Transverse colon (tissue), 4 donors: ENCODE results near the gene DAB2. TPM values are rescaled to one million over a fixed set of nuclear protein-coding genes. Genes with fewer than 3 reads are reported as not detected.

Experiments used
- DNase-seq: peaks from one replicate; pipeline ENCODE4 v3.0.0-alpha.2; 2019
- H3K27ac ChIP-seq, 4 donors: fragments of 200-600 bp; sonication (generic); 2 replicates each; pipeline ENCODE4 v1.5.1; 2016 to 2018; ENCODE audit warnings: inconsistent platforms in 4 of 4
- H3K27me3 ChIP-seq: fragments of 200-600 bp; sonication (generic); 2 replicates; pipeline ENCODE4 v1.5.1; 2017; ENCODE audit warnings: inconsistent platforms
- H3K36me3 ChIP-seq, 4 donors: fragments of 200-600 bp; sonication (generic); 2 replicates each; pipeline ENCODE4 v1.5.1; 2017 to 2019; ENCODE audit warnings: inconsistent platforms in 4 of 4
- H3K4me1 ChIP-seq, 4 donors: fragments of 200-600 bp; sonication (generic); 2 replicates each; pipeline ENCODE4 v1.5.1; 2017 to 2020; ENCODE audit warnings: inconsistent platforms in 4 of 4
- H3K4me3 ChIP-seq, 4 donors: fragments of 200-600 bp; sonication (generic); 1 replicate in 1 of 4; 2 replicates in 3 of 4; pipeline versions ENCODE4 v1.5.1 to v1.6.1; 2017 to 2019; ENCODE audit warnings: inconsistent platforms in 4 of 4
- H3K9me3 ChIP-seq, 2 donors: fragments of 200-600 bp; sonication (generic); 2 replicates each; pipeline ENCODE4 v1.5.1; 2017 to 2019; ENCODE audit warnings: inconsistent platforms in 2 of 2
- EP300 ChIP-seq: sonication (generic); formaldehyde crosslinking; IDR thresholded peaks from one replicate; pipeline ENCODE4 v1.6.1; 2017; ENCODE audit warnings: antibody characterized with exemption, low read depth
- POLR2A ChIP-seq: fragments of 450-650 bp; IDR thresholded peaks from one replicate; pipeline ENCODE4 v1.6.1; 2016; ENCODE audit warnings: antibody characterized with exemption, mild to moderate bottlenecking, moderate library complexity
- POLR2AphosphoS5 ChIP-seq, 3 donors: sonication (generic); formaldehyde crosslinking; IDR thresholded peaks; one replicate each; pipeline ENCODE4 v1.6.1; 2016; ENCODE audit warnings: antibody characterized with exemption in 3 of 3
- WGBS, 2 donors: methylation state at CpG; one replicate each; pipeline ENCODE4 v1.1.5; 2018; ENCODE audit warnings: low coverage in 1 of 2; 5-methylcytosine and 5-hydroxymethylcytosine counted together
- in situ Hi-C, 4 donors: fragments of 200-750 bp; cut with MboI; loops; one replicate each; pipeline versions ENCODE4 v1.15.0 to v1.15.1; 2017; ENCODE audit warnings: low sequenced_read_pairs in 3 of 4, low pct_ligation_motif_present in 1 of 4, low pct_unique_long_range_greater_than_20kb in 1 of 4
- intact Hi-C: fragments of 100-400 bp; cut with DNase I; formaldehyde crosslinking; loops from one replicate; pipeline ENCODE4 v1.15.1; 2023; ENCODE audit warnings: low total_unique reads
- total RNA-seq, 4 donors: library from RNA; depleted of rRNA; stranded (reverse); fragments of >200 nt; gene quantifications; one replicate each; pipeline ENCODE4 v1.1.0, GENCODE V29; 2016
- TF ChIP-seq, protein P1 (sequence below), 5 experiments: fragments of 200-600 bp in 3 of 5; fragments of 450-650 bp in 2 of 5; sonication (generic) in 3 of 5; IDR thresholded peaks; 1 replicate in 2 of 5; 2 replicates in 3 of 5; pipeline ENCODE4 v1.5.1; 2016 to 2017; ENCODE audit warnings: antibody characterized with exemption in 5 of 5, inconsistent platforms in 3 of 5, mild to moderate bottlenecking in 2 of 5, moderate library complexity in 1 of 5

Gene DAB2
- total RNA-seq, 4 donors from 2014 or later, result 34.4 to 143 (median 53.1) TPM

DNA sequence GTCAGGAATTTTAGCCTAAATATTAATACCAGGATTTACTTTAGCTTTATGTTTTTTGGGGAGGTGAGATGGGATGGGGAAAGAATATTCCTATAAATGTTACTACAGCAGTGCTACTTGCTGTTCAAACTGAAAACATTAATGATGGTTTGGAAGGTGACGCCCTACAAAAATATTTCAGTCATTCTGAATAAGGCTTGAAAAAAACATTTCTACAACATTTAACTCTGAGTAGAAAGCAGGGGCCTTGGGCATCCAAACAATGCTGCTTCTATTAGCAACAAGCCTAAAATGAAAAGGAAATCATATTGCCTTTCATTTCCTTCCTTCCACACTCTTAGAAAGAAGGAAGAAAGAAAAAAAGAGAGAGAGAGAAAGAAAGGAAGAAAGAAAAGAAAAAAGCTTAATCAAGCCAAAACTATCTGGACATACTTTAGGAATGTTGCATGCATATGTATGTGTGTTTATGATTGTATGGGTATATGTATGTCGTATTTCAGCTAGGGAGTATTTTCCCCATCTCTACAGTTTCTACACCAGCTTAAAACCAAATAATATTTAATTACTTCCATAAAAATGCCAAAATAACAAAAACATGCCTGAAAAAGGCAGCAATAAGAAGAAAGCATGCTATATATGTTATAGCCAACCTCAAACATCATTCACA lies 16.3 kb upstream of the DAB2 start:
- H3K4me3 ChIP-seq, result no peak overlapping the region
- H3K27me3 ChIP-seq, result no peaks in the 10 kb centered on the region
- in situ Hi-C loops (no loop called here), intact Hi-C loops (no loop called here)
- H3K9me3 ChIP-seq, result no peaks in the 10 kb centered on the region
- peak overlapping the region in 1 of 4 donors; percentile 1 for H3K27ac ChIP-seq
- DNase-seq, result no peak
- peaks cover 0 to 10% (median 6%) of the 10 kb centered on the region in 4 donors for H3K4me1 ChIP-seq
- WGBS, 2 donors, result 82 to 86% methylated on average over 2 of the region's 2 CpGs
- no peaks in the 10 kb centered on the region for H3K36me3 ChIP-seq
- TF ChIP-seq POLR2AphosphoS5 (IDR thresholded peaks at IDR 0.05) (no peak), POLR2A (no peak), EP300 (no peak)
- TF ChIP-seq, protein P1, sequence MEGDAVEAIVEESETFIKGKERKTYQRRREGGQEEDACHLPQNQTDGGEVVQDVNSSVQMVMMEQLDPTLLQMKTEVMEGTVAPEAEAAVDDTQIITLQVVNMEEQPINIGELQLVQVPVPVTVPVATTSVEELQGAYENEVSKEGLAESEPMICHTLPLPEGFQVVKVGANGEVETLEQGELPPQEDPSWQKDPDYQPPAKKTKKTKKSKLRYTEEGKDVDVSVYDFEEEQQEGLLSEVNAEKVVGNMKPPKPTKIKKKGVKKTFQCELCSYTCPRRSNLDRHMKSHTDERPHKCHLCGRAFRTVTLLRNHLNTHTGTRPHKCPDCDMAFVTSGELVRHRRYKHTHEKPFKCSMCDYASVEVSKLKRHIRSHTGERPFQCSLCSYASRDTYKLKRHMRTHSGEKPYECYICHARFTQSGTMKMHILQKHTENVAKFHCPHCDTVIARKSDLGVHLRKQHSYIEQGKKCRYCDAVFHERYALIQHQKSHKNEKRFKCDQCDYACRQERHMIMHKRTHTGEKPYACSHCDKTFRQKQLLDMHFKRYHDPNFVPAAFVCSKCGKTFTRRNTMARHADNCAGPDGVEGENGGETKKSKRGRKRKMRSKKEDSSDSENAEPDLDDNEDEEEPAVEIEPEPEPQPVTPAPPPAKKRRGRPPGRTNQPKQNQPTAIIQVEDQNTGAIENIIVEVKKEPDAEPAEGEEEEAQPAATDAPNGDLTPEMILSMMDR (IDR thresholded peaks at IDR 0.05), result no peak

DNA sequence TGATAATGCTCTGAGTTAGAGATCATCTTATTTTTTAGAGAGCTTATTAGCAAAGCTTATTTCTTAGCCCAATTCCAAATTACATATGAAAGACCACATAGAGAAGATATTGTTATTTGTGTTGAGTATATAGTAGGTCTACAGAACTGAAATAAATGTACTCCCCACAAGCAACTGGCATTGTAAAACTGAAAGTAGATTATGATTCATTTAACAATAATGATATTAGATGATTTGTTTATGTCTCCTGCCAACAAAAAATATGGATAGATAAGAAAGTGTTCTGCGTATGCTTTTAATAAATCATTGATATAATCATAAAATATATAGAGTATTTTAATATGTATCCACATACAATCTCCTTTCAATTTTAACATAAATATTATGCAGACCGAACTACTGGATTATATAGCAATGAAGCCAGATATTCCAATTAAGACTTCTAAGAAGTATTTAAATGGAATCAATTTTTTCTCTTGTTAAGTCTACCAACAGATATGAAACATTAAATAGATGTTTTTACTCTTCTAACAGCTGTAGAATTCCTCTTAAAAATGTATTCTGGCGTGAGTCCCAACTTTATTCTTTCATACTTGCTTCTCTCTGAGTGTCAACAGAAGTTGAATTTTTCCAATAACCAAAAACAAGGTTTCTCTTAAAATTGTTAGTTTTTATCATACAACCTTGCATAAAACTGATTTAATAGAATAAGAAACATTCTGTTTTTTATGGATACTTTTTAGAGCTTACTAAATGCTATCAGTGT lies 15.6 kb upstream of the DAB2 start:
- in situ Hi-C loops, result no loop called here

DNA sequence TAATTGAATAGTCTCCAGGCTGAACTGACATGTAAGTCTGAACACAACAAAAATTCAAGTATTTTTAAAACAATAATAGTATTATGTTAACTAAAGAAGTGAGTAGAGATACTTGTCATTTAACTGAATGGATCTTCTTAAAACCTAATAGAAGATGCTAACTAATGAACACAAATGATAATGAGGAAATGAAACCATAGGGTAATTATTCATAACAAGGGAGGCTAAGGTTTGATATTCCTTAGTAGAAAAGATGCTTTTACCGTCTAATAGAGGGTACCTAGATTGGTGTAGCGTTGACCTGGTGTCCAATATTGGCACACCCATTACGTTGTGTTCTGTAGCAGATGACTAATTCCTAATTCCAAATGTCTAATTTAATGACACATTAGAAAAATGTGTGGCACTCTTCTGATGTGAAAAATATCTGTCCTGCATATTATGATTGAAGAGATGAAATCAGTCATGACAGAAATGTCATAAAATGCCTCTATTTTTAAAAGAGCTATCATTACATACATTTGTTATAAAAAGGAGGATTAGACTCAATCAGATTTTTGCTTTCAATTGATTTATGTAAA lies 14.9 kb upstream of the DAB2 start:
- Histone ChIP-seq H3K4me3 (no peak overlapping the region), H3K27me3 (no peaks in the 10 kb centered on the region), H3K36me3 (no peaks in the 10 kb centered on the region), H3K4me1 (peaks cover 0 to 10% (median 6%) of the 10 kb centered on the region in 4 donors), H3K9me3 (no peaks in the 10 kb centered on the region), H3K27ac (no peak overlapping the region)
- in situ Hi-C loops, result no loop called here
- TF ChIP-seq POLR2A (no peak), POLR2AphosphoS5 (IDR thresholded peaks at IDR 0.05) (no peak), EP300 (no peak)
- TF ChIP-seq, protein P1 (IDR thresholded peaks at IDR 0.05), result no peak
- DNase-seq, result no peak
- intact Hi-C loops, result no loop called here
- 89 to 97% methylated on average over 3 of the region's 3 CpGs for WGBS, 2 donors

More for the DNA sequence above, 15.6 kb upstream of the DAB2 start:
- Histone ChIP-seq H3K36me3 (no peaks in the 10 kb centered on the region), H3K27me3 (no peaks in the 10 kb centered on the region), H3K27ac (no peak overlapping the region), H3K4me1 (peaks cover 0 to 10% (median 6%) of the 10 kb centered on the region in 4 donors), H3K4me3 (no peak overlapping the region), H3K9me3 (no peaks in the 10 kb centered on the region)
- TF ChIP-seq POLR2A (no peak), POLR2AphosphoS5 (IDR thresholded peaks at IDR 0.05) (no peak), EP300 (no peak)
- TF ChIP-seq, protein P1 (IDR thresholded peaks at IDR 0.05), result no peak
- 82 to 87% methylated on average over 3 of the region's 3 CpGs for WGBS, 2 donors
- DNase-seq, result no peak
- intact Hi-C loops, result no loop called here

GRCh38 chr5:39437467-39437866 lies 12.7 kb upstream of the DAB2 start:
- 0 to 8% methylated on average over 1 of the region's 1 CpG for WGBS, 2 donors
- H3K9me3 ChIP-seq, result no peaks in the 10 kb centered on the region
- peak overlapping the region; percentile 44 to 74 (median 56) for H3K27ac ChIP-seq
- peaks cover 0 to 20% (median 12%) of the 10 kb centered on the region in 4 donors for H3K4me1 ChIP-seq
- peak; percentile 37 for DNase-seq
- H3K4me3 ChIP-seq, result no peak overlapping the region
- in situ Hi-C loops, result no loop called here
- H3K27me3 ChIP-seq, result no peaks in the 10 kb centered on the region
- H3K36me3 ChIP-seq, result no peaks in the 10 kb centered on the region
- peak in 2 of 3 donors; percentile 16 to 32 for TF ChIP-seq POLR2AphosphoS5 (IDR thresholded peaks at IDR 0.05)
- no peak for TF ChIP-seq POLR2A
- intact Hi-C loops, result no loop called here
